Stomach (tissue), 9 donors: Measurements from ENCODE around the gene UNC45B. TPM values are rescaled to one million over a fixed set of nuclear protein-coding genes. Genes with fewer than 3 reads are reported as not detected.

ENCODE experiments used
- DNase-seq, 2 donors: peaks; one replicate each; pipeline versions ENCODE4 v3.0.0 to v3.0.0-alpha.2; 2013 to 2019
- H3K27ac ChIP-seq, 5 donors: fragments of 200-600 bp in 4 of 5; sonication (generic) in 4 of 5; one replicate each; pipeline ENCODE4 v1.5.1; 2013 to 2019; ENCODE audit warnings: mild to moderate bottlenecking in 1 of 5, moderate library complexity in 1 of 5
- H3K27me3 ChIP-seq, 3 donors: fragments of 200-600 bp; sonication (generic); one replicate each; pipeline ENCODE4 v1.5.1; 2017 to 2019; ENCODE audit warnings: mixed run types in 1 of 3
- H3K36me3 ChIP-seq, 4 donors: fragments of 200-600 bp; sonication (generic); 1 replicate in 3 of 4; 2 replicates in 1 of 4; pipeline ENCODE4 v1.5.1; 2016 to 2019
- H3K4me1 ChIP-seq, 4 donors: fragments of 200-600 bp; sonication (generic); one replicate each; pipeline ENCODE4 v1.5.1; 2016 to 2019
- H3K4me3 ChIP-seq, 4 donors: fragments of 200-600 bp; sonication (generic) in 3 of 4; one replicate each; pipeline ENCODE4 v1.5.1; 2016 to 2019; ENCODE audit warnings: mild to moderate bottlenecking in 1 of 4
- H3K9me3 ChIP-seq, 4 donors: fragments of 200-600 bp; sonication (generic); one replicate each; pipeline ENCODE4 v1.5.1; 2016 to 2019
- EP300 ChIP-seq: sonication (generic); formaldehyde crosslinking; IDR thresholded peaks from one replicate; pipeline ENCODE4 v1.6.1; 2017; ENCODE audit warnings: antibody characterized with exemption
- POLR2A ChIP-seq, 4 donors: fragments of 450-650 bp; IDR thresholded peaks; one replicate each; pipeline ENCODE4 v1.6.1; 2016; ENCODE audit warnings: antibody characterized with exemption in 4 of 4, control low read depth in 2 of 4, mild to moderate bottlenecking in 1 of 4, moderate library complexity in 1 of 4
- POLR2AphosphoS5 ChIP-seq, 3 donors: sonication (generic); formaldehyde crosslinking; IDR thresholded peaks; one replicate each; pipeline ENCODE4 v1.6.1; 2016; ENCODE audit warnings: antibody characterized with exemption in 3 of 3
- WGBS, 5 donors: extraction: QIAGEN DNeasy Blood & Tissue Kit in 3 of 5; methylation state at CpG; one replicate each; pipeline versions ENCODE4 v1.1.5 to v1.1.7; 2013 to 2018; 5-methylcytosine and 5-hydroxymethylcytosine counted together
- intact Hi-C: fragments of 100-400 bp; cut with DNase I; formaldehyde crosslinking; loops from one replicate; pipeline ENCODE4 v1.15.1; 2023; ENCODE audit warnings: low total_unique reads
- polyA plus RNA-seq, 3 donors: library from polyadenylated mRNA; stranded (reverse); fragments of 200-250 nt; gene quantifications; one replicate each; pipeline ENCODE4 v1.2.3, GENCODE V29; 2013
- total RNA-seq, 5 donors: library from RNA; depleted of rRNA; stranded (reverse); fragments of >200 nt; gene quantifications; one replicate each; pipeline versions ENCODE4 v1.1.0 to v1.2.3, GENCODE V29; 2014 to 2016
- TF ChIP-seq, protein P1 (sequence below), 7 experiments: fragments of 450-650 bp in 4 of 7; fragments of 200-600 bp in 3 of 7; sonication (generic) in 3 of 7; IDR thresholded peaks; one replicate each; pipeline ENCODE4 v1.5.1; 2016 to 2019; ENCODE audit warnings: antibody characterized with exemption in 7 of 7, control low read depth in 2 of 7, mild to moderate bottlenecking in 1 of 7
- donor health status: healthy with polysubstance abuse.
- donor health status: Bipolar disorder and iron deficiency.
- donor health status: healthy.

The UNC45B gene
- total and polyA plus RNA-seq, 8 donors, result 0.05 to 1.8 (median 0.30) TPM; not detected in 2

DNA sequence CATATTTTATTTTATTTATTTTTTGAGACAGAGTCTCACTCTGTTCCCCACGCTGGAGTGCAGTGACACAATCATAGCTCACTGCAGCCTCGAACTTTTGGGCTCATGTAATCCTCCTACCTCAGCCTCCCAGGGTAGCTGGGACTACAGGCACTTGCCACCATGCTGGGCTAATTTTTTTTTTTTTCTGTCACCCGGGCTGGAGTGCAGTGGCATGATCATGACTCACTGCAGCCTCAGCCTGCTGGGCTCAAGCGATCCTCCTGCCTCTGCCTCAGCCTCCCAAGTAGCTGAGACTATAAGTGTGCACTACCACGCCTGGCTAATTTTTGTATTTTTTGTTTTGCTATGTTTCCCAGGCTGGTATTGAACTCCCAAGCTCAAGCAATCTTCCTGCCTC is 17.1 kb downstream of the UNC45B start:
- no peak for TF ChIP-seq POLR2A (IDR thresholded peaks at IDR 0.05)
- TF ChIP-seq POLR2AphosphoS5 (IDR thresholded peaks at IDR 0.05), result no peak
- TF ChIP-seq EP300, result no peak
- TF ChIP-seq, protein P1, sequence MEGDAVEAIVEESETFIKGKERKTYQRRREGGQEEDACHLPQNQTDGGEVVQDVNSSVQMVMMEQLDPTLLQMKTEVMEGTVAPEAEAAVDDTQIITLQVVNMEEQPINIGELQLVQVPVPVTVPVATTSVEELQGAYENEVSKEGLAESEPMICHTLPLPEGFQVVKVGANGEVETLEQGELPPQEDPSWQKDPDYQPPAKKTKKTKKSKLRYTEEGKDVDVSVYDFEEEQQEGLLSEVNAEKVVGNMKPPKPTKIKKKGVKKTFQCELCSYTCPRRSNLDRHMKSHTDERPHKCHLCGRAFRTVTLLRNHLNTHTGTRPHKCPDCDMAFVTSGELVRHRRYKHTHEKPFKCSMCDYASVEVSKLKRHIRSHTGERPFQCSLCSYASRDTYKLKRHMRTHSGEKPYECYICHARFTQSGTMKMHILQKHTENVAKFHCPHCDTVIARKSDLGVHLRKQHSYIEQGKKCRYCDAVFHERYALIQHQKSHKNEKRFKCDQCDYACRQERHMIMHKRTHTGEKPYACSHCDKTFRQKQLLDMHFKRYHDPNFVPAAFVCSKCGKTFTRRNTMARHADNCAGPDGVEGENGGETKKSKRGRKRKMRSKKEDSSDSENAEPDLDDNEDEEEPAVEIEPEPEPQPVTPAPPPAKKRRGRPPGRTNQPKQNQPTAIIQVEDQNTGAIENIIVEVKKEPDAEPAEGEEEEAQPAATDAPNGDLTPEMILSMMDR (IDR thresholded peaks at IDR 0.05), result no peak
- no peaks in the 10 kb centered on the region for H3K4me1 ChIP-seq
- H3K27me3 ChIP-seq, result peaks cover 0 to 16% (median 6%) of the 10 kb centered on the region in 3 donors
- no peaks in the 10 kb centered on the region for H3K9me3 ChIP-seq
- H3K4me3 ChIP-seq, result no peak overlapping the region
- DNase-seq, result no peak
- no peaks in the 10 kb centered on the region for H3K36me3 ChIP-seq
- 73 to 79% (median 76%) methylated on average over 5 of the region's 5 CpGs for WGBS, 5 donors
- H3K27ac ChIP-seq, result no peak overlapping the region
- intact Hi-C loops, result no loop called here

DNA sequence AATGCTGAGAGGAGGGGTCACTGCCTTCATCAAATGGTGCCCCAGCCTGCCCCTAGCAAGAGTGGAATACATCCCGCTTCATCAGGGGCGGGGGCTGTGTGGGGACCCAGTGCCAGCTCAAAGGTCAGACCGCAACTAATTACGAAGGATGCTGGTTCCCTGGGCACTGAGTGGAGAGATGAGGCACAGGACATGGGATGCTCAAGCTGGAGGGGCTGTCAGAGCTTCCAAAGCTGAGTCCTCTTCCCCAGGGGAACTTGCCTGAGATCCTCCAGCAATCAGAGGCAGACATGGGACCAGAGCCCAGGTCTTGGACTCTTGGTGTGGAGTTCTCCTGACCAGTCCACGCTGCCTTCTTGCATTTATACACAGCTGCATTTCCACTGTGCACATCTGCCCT is 18.9 kb downstream of the UNC45B start:
- Histone ChIP-seq H3K9me3 (no peaks in the 10 kb centered on the region), H3K27me3 (peaks cover 0 to 17% (median 6%) of the 10 kb centered on the region in 3 donors), H3K36me3 (no peaks in the 10 kb centered on the region), H3K27ac (no peak overlapping the region), H3K4me3 (no peak overlapping the region), H3K4me1 (no peaks in the 10 kb centered on the region)
- TF ChIP-seq, protein P1 (IDR thresholded peaks at IDR 0.05), result no peak
- TF ChIP-seq POLR2AphosphoS5 (IDR thresholded peaks at IDR 0.05) (no peak), POLR2A (IDR thresholded peaks at IDR 0.05) (no peak), EP300 (no peak)
- WGBS, 5 donors, result 59 to 77% (median 63%) methylated on average over 4 to 5 of the region's 5 CpGs
- no peak for DNase-seq
- intact Hi-C loops, result no loop called here

DNA sequence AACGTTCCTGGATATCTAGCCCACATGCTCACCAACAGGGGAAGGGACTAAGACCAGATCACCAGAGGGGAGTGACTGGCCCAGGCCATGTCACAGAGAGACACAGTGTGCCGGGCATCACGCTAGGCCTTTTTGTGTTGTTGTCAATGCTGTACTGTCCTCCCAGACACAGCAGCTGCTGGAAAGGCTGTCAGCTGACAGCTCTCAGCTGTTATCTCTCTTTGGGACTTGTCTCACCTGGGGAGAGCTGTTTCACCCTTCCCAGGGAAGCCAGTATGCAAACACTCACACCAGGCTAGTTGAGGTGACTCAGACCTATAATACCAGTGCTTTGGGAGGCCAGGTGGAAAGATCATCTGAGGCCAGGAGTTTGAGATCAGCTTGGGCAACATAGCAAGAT is 19.4 kb downstream of the UNC45B start:
- H3K27me3 ChIP-seq, result peaks cover 0 to 12% (median 6%) of the 10 kb centered on the region in 3 donors
- no peaks in the 10 kb centered on the region for H3K36me3 ChIP-seq
- DNase-seq, result no peak
- 41 to 61% (median 47%) methylated on average over 3 of the region's 3 CpGs; no CpG with 5 or more reads in 1 of the 5 donors for WGBS, 5 donors
- TF ChIP-seq, protein P1 (IDR thresholded peaks at IDR 0.05), result no peak
- no peak for TF ChIP-seq POLR2AphosphoS5 (IDR thresholded peaks at IDR 0.05)
- no peak for TF ChIP-seq POLR2A (IDR thresholded peaks at IDR 0.05)
- no peak for TF ChIP-seq EP300
- no peak overlapping the region for H3K27ac ChIP-seq
- intact Hi-C loops, result no loop called here
- no peak overlapping the region for H3K4me3 ChIP-seq
- H3K9me3 ChIP-seq, result no peaks in the 10 kb centered on the region
- H3K4me1 ChIP-seq, result no peaks in the 10 kb centered on the region

DNA sequence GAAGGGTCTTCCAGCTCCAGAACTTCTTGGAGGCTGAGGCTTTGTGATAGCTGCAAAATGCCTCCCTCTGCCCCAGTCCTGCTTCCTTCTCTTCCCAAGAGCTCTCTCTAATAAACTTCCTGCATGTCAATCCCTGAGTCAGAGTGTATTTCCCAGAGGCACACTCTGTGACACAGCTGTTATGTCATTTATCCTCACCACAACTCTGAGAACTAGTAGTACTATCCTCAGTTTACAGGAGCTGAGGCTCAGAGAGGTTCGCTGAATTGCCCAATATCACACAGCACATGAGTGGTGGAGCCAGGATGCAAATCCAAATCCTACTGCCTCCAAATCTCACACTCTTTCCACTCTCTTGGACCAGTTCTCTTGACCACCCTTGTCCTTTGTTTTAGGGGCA is 20.0 kb downstream of the UNC45B start:
- H3K4me1 ChIP-seq, result no peaks in the 10 kb centered on the region
- TF ChIP-seq EP300 (no peak), POLR2AphosphoS5 (IDR thresholded peaks at IDR 0.05) (no peak)
- H3K36me3 ChIP-seq, result no peaks in the 10 kb centered on the region
- WGBS, 5 donors, result 57 to 88% (median 75%) methylated on average over 1 of the region's 1 CpG
- H3K27ac ChIP-seq, result no peak overlapping the region
- H3K27me3 ChIP-seq, result peaks cover 0 to 11% (median 6%) of the 10 kb centered on the region in 3 donors
- H3K4me3 ChIP-seq, result no peak overlapping the region
- intact Hi-C loops, result no loop called here
- DNase-seq, result no peak
- no peaks in the 10 kb centered on the region for H3K9me3 ChIP-seq

DNA sequence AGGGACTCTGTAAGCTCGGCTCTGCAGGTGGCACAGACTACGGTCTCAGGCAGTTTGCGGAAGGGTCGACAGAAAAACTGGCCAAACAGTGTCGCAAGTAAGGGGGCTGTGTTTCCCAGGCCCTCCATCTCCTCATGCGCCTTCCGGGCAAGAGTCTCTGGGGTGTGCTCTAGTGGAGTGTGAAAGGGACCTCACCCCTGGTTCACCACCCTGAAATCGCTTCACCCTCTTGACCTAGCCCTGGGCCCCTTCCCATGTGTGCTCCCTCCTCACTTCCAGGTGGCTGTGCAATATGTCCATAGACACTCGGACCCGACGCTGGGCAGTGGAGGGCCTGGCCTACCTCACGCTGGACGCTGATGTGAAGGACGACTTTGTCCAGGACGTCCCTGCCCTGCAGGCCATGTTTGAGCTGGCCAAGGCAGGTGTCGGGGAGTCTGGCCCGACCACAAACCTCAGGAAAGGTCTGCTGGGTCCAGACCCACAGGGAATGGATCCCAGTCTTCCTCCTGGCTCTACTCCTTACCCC is 22.3 kb downstream of the UNC45B start:
- no peak overlapping the region for H3K4me3 ChIP-seq
- H3K27ac ChIP-seq, result no peak overlapping the region
- no peak for TF ChIP-seq POLR2AphosphoS5 (IDR thresholded peaks at IDR 0.05)
- TF ChIP-seq EP300, result no peak
- TF ChIP-seq, protein P1 (IDR thresholded peaks at IDR 0.05), result no peak
- no peak for TF ChIP-seq POLR2A (IDR thresholded peaks at IDR 0.05)
- peaks cover 0 to 11% (median 0%) of the 10 kb centered on the region in 3 donors for H3K27me3 ChIP-seq
- no peaks in the 10 kb centered on the region for H3K4me1 ChIP-seq
- H3K36me3 ChIP-seq, result no peaks in the 10 kb centered on the region
- no peak for DNase-seq
- H3K9me3 ChIP-seq, result no peaks in the 10 kb centered on the region
- intact Hi-C loops, result loop anchor here (5.0 kb wide), 1 partner anchor 362 kb away; no protein-coding TSS in a partner anchor
- 83 to 91% (median 89%) methylated on average over 17 of the region's 17 CpGs for WGBS, 5 donors
